Colonic mucosa (tissue), 4 donors: ENCODE data around the gene PPEF2. TPM values are rescaled to one million over a fixed set of nuclear protein-coding genes. Genes with fewer than 3 reads are reported as not detected.
"Not testable (repeated sequence)": the region's sequence is repeated elsewhere in the genome, so short reads cannot be mapped to it uniquely, and the experiment has no call there.

Experiments used
- DNase-seq: peaks from one replicate; pipeline ENCODE4 v3.0.0-alpha.2; 2020
- H3K27ac ChIP-seq: fragments of 200-600 bp; one replicate; pipeline ENCODE4 v1.8.0; 2021
- H3K27me3 ChIP-seq: fragments of 200-600 bp; one replicate; pipeline ENCODE4 v1.8.0; 2021
- H3K36me3 ChIP-seq: fragments of 200-600 bp; one replicate; pipeline ENCODE4 v1.8.0; 2021
- H3K4me1 ChIP-seq: fragments of 200-600 bp; one replicate; pipeline ENCODE4 v1.8.0; 2021; ENCODE audit warnings: mild to moderate bottlenecking
- H3K4me3 ChIP-seq: fragments of 200-600 bp; one replicate; pipeline ENCODE4 v1.8.0; 2021
- H3K9ac ChIP-seq, 2 donors: one replicate each; pipeline ENCODE4 v1.7.0; 2013; ENCODE audit warnings: control low read depth in 2 of 2, low read depth in 2 of 2, low read length in 2 of 2
- H3K9me3 ChIP-seq: fragments of 200-600 bp; one replicate; pipeline ENCODE4 v1.8.0; 2021
- intact Hi-C: fragments of 100-400 bp; cut with DNase I; formaldehyde crosslinking; loops from one replicate; pipeline ENCODE4 v1.14.1; 2022
- total RNA-seq, 2 donors: library from RNA; stranded (reverse); fragmentation: NEBNext Ultra II Directional in 1 of 2; extraction: Animal tissue kit (Norgen Biotek cat#: 25700) in 1 of 2; gene quantifications; one replicate each; pipeline ENCODE4 v1.2.1, GENCODE V29; 2021
- TF ChIP-seq, protein P1 (sequence below): fragments of 200-600 bp; IDR thresholded peaks from one replicate; pipeline ENCODE4 v1.8.0; 2022; ENCODE audit warnings: antibody characterized with exemption, mild to moderate bottlenecking
- donor health status: healthy.
- donor health status: DM: no; HTN: no; CAD: no.
- donor health status: DM: no; HTN: no; CAD: no.

The PPEF2 gene
- total RNA-seq, 2 donors from 2014 or later, result not detected

DNA sequence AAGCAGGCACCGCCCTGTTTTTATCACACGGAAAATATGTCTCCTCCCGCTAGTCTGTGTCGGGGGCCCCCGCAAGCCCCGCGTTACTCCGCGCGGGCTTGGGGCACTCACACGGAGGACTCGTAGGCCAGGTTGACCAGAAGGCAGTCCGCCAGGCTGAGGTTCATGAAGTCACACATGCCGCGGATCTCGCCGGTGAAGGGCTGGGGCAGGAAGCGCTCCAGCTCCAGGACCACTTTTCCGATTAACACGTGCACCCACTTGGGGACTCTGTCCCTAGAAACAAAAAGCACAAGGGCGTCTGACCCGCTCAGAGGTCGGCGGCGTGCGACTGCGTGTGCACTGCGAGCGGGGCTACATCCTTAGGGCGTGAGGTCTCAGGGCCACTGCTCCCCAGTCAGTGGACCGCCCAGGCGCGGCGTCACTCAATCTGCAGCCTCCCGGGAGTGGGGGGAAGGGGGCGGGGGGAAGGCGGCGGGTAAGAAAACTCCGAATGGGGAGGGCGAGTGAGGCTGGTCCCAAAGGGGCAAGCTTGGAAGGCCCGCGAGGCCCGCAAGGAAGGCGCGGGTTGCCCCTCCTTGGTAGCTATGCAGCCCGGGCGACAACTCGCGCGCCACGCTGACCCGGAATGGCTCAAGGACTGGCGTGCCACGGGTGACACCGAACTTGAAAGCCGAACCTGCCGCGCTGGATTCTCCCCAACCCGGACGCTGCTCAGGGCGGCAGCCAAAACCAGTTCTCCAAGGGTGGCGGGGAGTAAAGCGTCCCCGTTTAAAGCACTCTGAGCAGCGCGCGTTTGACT is 37.8 kb upstream of the PPEF2 start:
- intact Hi-C loops, result loop anchor here (2.0 to 5.0 kb wide), 2 partner anchors 25 to 43 kb away; no protein-coding TSS in a partner anchor

DNA sequence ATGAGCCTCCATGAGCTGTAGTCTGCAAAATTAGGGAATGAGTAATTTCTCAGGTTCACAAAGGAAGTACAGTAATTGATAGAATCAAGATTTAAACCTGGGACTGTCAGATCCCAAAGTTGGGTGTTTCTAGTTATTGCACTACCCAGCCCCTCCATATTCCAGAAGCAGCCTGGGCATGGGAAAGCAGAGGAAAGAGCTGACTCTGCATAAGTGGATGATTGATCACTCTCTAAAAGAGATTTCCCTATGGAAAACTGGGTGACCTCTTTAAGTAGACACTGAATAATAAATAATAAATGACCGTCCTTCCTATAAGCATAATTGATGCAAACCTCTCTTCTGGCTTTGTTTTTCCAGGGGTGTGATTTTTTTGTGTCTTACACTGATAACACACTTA is 33.4 kb upstream of the PPEF2 start:
- H3K27ac ChIP-seq, result no peak overlapping the region
- H3K9ac ChIP-seq, result no peak overlapping the region
- H3K27me3 ChIP-seq, result no peaks in the 10 kb centered on the region
- H3K9me3 ChIP-seq, result no peaks in the 10 kb centered on the region
- H3K4me3 ChIP-seq, result no peak overlapping the region
- intact Hi-C loops, result no loop called here
- DNase-seq, result no peak
- H3K36me3 ChIP-seq, result no peaks in the 10 kb centered on the region
- H3K4me1 ChIP-seq, result no peaks in the 10 kb centered on the region
- TF ChIP-seq, protein P1, sequence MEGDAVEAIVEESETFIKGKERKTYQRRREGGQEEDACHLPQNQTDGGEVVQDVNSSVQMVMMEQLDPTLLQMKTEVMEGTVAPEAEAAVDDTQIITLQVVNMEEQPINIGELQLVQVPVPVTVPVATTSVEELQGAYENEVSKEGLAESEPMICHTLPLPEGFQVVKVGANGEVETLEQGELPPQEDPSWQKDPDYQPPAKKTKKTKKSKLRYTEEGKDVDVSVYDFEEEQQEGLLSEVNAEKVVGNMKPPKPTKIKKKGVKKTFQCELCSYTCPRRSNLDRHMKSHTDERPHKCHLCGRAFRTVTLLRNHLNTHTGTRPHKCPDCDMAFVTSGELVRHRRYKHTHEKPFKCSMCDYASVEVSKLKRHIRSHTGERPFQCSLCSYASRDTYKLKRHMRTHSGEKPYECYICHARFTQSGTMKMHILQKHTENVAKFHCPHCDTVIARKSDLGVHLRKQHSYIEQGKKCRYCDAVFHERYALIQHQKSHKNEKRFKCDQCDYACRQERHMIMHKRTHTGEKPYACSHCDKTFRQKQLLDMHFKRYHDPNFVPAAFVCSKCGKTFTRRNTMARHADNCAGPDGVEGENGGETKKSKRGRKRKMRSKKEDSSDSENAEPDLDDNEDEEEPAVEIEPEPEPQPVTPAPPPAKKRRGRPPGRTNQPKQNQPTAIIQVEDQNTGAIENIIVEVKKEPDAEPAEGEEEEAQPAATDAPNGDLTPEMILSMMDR, result no peak

More for the DNA sequence above, 37.8 kb upstream of the PPEF2 start:
- H3K4me3 ChIP-seq, result peak overlapping the region; percentile 75
- peak overlapping the region; percentile 84 to 95 for H3K9ac ChIP-seq
- H3K4me1 ChIP-seq, result peaks cover 4% of the 10 kb centered on the region
- H3K36me3 ChIP-seq, result no peaks in the 10 kb centered on the region
- DNase-seq, result peak; percentile 86
- TF ChIP-seq, protein P1, result no peak
- peak overlapping the region; percentile 84 for H3K27ac ChIP-seq
- no peaks in the 10 kb centered on the region for H3K27me3 ChIP-seq
- no peaks in the 10 kb centered on the region for H3K9me3 ChIP-seq

DNA sequence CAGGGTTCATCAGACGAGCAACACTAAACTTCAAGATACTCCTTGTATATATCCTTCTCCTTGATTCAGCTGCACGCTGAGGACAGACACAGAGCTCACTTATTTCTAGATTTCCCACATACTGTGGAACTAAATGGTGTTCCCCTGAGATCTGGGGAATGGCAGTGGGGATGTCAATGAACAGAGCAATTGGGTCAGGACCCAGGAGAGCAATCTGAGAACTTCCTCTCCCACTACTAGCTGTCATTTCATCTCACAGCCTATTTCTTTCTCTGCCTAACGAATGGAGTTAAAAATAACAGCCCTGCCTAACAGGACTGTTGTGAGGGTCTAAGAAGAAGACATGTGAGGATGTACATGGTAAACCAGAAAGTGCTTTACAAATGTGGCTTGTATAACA is 27.9 kb upstream of the PPEF2 start:
- H3K36me3 ChIP-seq, result no peaks in the 10 kb centered on the region
- no peak overlapping the region for H3K27ac ChIP-seq
- no peak for DNase-seq
- no peaks in the 10 kb centered on the region for H3K4me1 ChIP-seq
- H3K9me3 ChIP-seq, result no peaks in the 10 kb centered on the region
- TF ChIP-seq, protein P1, result no peak
- no peaks in the 10 kb centered on the region for H3K27me3 ChIP-seq
- no peak overlapping the region for H3K4me3 ChIP-seq
- intact Hi-C loops, result no loop called here
- no peak overlapping the region for H3K9ac ChIP-seq

DNA sequence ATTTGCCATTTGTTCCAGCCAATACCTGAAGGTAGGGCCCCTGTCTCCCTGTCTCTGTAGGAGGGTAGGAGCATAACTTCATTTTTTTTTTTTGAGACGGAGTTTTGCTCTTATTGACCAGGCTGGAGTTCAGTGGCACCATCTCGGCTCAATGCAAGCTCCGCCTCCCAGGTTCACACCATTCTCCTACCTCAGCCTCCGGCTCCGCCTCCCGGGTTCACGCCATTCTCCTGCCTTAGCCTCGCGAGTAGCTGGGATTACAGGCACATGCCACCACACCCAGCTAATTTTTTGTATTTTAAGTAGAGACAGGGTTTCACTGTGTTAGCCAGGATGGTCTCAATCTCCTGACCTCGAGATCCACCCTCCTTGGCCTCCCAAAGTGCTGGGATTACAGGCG is 22.7 kb upstream of the PPEF2 start:
- H3K4me1 ChIP-seq, H3K4me3 ChIP-seq, intact Hi-C loops, H3K9ac ChIP-seq, H3K27ac ChIP-seq, H3K27me3 ChIP-seq, H3K9me3 ChIP-seq, DNase-seq, H3K36me3 ChIP-seq: not testable (repeated sequence)

DNA sequence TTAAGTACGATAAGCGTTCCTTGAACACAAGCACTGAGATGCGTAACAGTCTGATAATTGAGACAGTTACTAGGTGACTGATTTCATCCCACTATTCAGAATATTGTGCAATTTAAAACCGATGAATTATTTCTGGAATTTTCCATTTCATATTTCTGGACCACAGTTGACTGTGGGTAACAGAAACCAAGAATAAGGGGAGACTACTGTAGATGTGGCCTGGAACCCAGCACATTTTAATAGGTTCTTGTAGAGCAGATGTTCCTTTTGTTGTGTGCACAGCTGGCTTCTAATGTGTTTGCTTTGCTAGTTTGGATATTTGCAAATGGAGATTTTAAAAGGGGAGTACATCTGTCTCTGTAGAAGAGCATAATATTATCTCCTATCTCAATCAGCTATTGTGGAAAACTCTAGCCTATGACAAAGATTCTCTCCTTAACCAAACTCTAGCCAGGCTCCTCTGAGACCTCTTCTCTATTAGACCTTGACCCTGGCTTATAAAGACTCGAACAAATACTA is 22.1 kb upstream of the PPEF2 start:
- intact Hi-C loops, result no loop called here
- H3K27me3 ChIP-seq, result no peaks in the 10 kb centered on the region
- DNase-seq, result no peak
- H3K9me3 ChIP-seq, result no peaks in the 10 kb centered on the region
- H3K4me1 ChIP-seq, result peaks cover 13% of the 10 kb centered on the region
- no peak overlapping the region for H3K27ac ChIP-seq
- no peaks in the 10 kb centered on the region for H3K36me3 ChIP-seq
- TF ChIP-seq, protein P1, result no peak
- H3K4me3 ChIP-seq, result no peak overlapping the region
- H3K9ac ChIP-seq, result no peak overlapping the region

DNA sequence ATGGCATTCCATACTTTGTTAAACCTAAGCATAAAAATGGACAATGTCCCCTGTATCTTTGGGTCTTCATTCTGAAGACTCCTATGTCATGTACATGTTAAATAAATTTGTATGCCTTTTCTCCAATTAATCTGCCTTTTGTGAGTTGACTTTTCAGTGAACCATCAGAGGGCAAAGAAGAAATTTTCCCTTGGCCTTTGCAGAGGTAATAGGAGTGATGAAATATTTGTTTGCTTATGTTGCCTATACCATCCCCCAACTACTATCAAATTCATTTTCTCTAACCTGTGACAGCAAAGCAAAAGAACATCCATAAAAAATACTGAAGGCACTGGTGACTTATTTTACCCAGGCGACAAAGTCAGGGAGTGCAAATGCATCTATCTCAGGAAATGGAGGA is 20.3 kb upstream of the PPEF2 start:
- no peak overlapping the region for H3K9ac ChIP-seq
- intact Hi-C loops, result no loop called here
- H3K27ac ChIP-seq, result peak overlapping the region; percentile 84
- H3K4me1 ChIP-seq, result peaks cover 16% of the 10 kb centered on the region
- H3K27me3 ChIP-seq, result no peaks in the 10 kb centered on the region
- H3K4me3 ChIP-seq, result no peak overlapping the region
- H3K36me3 ChIP-seq, result no peaks in the 10 kb centered on the region
- TF ChIP-seq, protein P1, result no peak
- no peaks in the 10 kb centered on the region for H3K9me3 ChIP-seq
- DNase-seq, result no peak
